Measurements from ENCODE around the gene WNT10A. TPM values are rescaled to one million over a fixed set of nuclear protein-coding genes. Genes with fewer than 3 reads are reported as not detected.

Gene WNT10A
- total RNA-seq, 4 donors from 2014 or later: 8.0 to 19.1 (median 11.9) TPM

- Histone ChIP-seq H3K27ac (peak overlapping the region in 2 of 4 donors; percentile 0 to 59), H3K9me3 (no peaks in the 10 kb centered on the region), H3K27me3 (peaks cover 23 to 100% (median 35%) of the 10 kb centered on the region in 4 donors), H3K36me3 (no peaks in the 10 kb centered on the region), H3K4me3 (peak overlapping the region in 3 of 4 donors; percentile 31 to 64 (median 50)), H3K4me1 (peaks cover 15 to 43% (median 21%) of the 10 kb centered on the region in 3 donors)
- intact Hi-C loops (cut with DNase I): no loop called here
- no peak for DNase-seq
- WGBS, 2 donors: 1 to 3% methylated on average over 12 to 19 of the region's 21 CpGs
- TF ChIP-seq CTCF (IDR thresholded peaks at IDR 0.05) (no peak), POLR2A (IDR thresholded peaks at IDR 0.05) (no peak)
Observed at GRCh38 chr2:218860950-218861381, 19.7 kb upstream of the WNT10A start.

GRCh38 chr2:218861645-218862318 is 18.9 kb upstream of the WNT10A start:
- Histone ChIP-seq H3K27ac (no peak overlapping the region), H3K27me3 (peaks cover 23 to 100% (median 35%) of the 10 kb centered on the region in 4 donors), H3K4me3 (no peak overlapping the region), H3K4me1 (peaks cover 15 to 46% (median 21%) of the 10 kb centered on the region in 3 donors), H3K9me3 (no peaks in the 10 kb centered on the region), H3K36me3 (no peaks in the 10 kb centered on the region)
- no peak for DNase-seq
- 62 to 74% methylated on average over 6 to 7 of the region's 7 CpGs for WGBS, 2 donors
- intact Hi-C loops (cut with DNase I): no loop called here
- TF ChIP-seq POLR2A (IDR thresholded peaks at IDR 0.05) (no peak), CTCF (IDR thresholded peaks at IDR 0.05) (no peak)

GRCh38 chr2:218863021-218863520 is 17.6 kb upstream of the WNT10A start:
- no peak overlapping the region for H3K27ac ChIP-seq
- H3K9me3 ChIP-seq: no peaks in the 10 kb centered on the region
- no peaks in the 10 kb centered on the region for H3K36me3 ChIP-seq
- intact Hi-C loops (cut with DNase I): no loop called here
- no peak overlapping the region for H3K4me3 ChIP-seq
- peaks cover 15 to 46% (median 21%) of the 10 kb centered on the region in 3 donors for H3K4me1 ChIP-seq
- no peak for DNase-seq
- H3K27me3 ChIP-seq: peaks cover 18 to 100% (median 31%) of the 10 kb centered on the region in 4 donors
- 56 to 67% methylated on average over 2 to 3 of the region's 3 CpGs for WGBS, 2 donors
- TF ChIP-seq POLR2A (IDR thresholded peaks at IDR 0.05): no peak
- TF ChIP-seq CTCF (IDR thresholded peaks at IDR 0.05): no peak

GRCh38 chr2:218865396-218865795 is 15.3 kb upstream of the WNT10A start:
- no peak for TF ChIP-seq CTCF (IDR thresholded peaks at IDR 0.05)
- TF ChIP-seq POLR2A (IDR thresholded peaks at IDR 0.05): no peak
- intact Hi-C loops (cut with DNase I): no loop called here
- 65% methylated on average over 3 of the region's 4 CpGs; no CpG with 5 or more reads in 1 of the 2 donors for WGBS, 2 donors

GRCh38 chr2:218865999-218866398 is 14.7 kb upstream of the WNT10A start:
- Histone ChIP-seq H3K36me3 (no peaks in the 10 kb centered on the region), H3K4me1 (peaks cover 0 to 23% (median 0%) of the 10 kb centered on the region in 3 donors), H3K27ac (peak overlapping the region in 1 of 4 donors; percentile 21), H3K9me3 (no peaks in the 10 kb centered on the region), H3K27me3 (peaks cover 0 to 99% (median 10%) of the 10 kb centered on the region in 4 donors), H3K4me3 (no peak overlapping the region)
- no peak for DNase-seq
- intact Hi-C loops (cut with DNase I): no loop called here
- WGBS, 2 donors: 19 to 36% methylated on average over 3 to 6 of the region's 6 CpGs
- no peak for TF ChIP-seq POLR2A (IDR thresholded peaks at IDR 0.05)

More at GRCh38 chr2:218865396-218865795, 15.3 kb upstream of the WNT10A start:
- H3K27ac ChIP-seq: peak overlapping the region in 1 of 4 donors; percentile 21
- H3K27me3 ChIP-seq: peaks cover 5 to 99% (median 16%) of the 10 kb centered on the region in 4 donors
- no peaks in the 10 kb centered on the region for H3K36me3 ChIP-seq
- DNase-seq: no peak
- no peak overlapping the region for H3K4me3 ChIP-seq
- no peaks in the 10 kb centered on the region for H3K9me3 ChIP-seq
- peaks cover 5 to 27% (median 6%) of the 10 kb centered on the region in 3 donors for H3K4me1 ChIP-seq
